ENCODE data around the gene EPC2. TPM values are rescaled to one million over a fixed set of nuclear protein-coding genes. Genes with fewer than 3 reads are reported as not detected.

EPC2 gene
- total RNA-seq, 1 experiment from 2014 or later: 19.6 TPM

DNA sequence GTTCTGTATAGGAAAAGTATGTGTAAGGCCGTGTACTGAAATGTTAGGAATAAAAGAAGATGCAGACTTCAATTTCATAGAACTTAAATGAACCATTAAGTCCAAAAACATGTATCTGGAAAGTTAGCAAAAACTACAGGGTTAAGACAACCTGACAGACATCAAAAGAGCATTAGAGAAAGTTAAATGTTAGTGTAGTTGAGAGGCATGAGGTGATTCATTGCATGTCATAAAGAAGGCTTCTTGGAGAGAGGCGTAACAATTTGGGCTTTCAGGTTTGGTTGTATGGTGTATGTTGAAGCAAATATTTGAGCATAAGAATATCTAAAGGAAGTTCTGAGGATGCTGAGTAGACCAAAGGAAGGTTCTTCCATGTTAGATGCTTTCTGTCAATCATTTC lies 6.3 kb downstream of the EPC2 start:
- H2AFZ ChIP-seq (ENCODE audit: low read depth, low read length, poor library complexity, severe bottlenecking): no peak overlapping the region
- CTCF ChIA-PET: no interaction called here
- no peak overlapping the region for H3K4me3 ChIP-seq (replicated peaks in 1 of 2; ENCODE audit: low read depth in 1 of 2, low read length in 2 of 2)
- peaks cover 16% of the 10 kb centered on the region; the same call in 1 of the 2 replicates for H4K20me1 ChIP-seq (ENCODE audit: insufficient read depth)
- TF ChIP-seq POLR2AphosphoS5 (IDR thresholded peaks at IDR 0.05; ENCODE audit: low read depth, low read length) (no peak), ELF1 (IDR thresholded peaks at IDR 0.05; ENCODE audit: borderline replicate concordance, low read depth) (no peak), EGR1 (IDR thresholded peaks at IDR 0.05; ENCODE audit: low read depth) (no peak), ZNF274 (IDR thresholded peaks at IDR 0.05; ENCODE audit: low read depth, low read length) (no peak)
- POLR2A ChIA-PET: no interaction called here
- peaks cover 99% of the 10 kb centered on the region for H3K79me2 ChIP-seq (ENCODE audit: insufficient read depth, low read length)
- DNase-seq (ENCODE audit: low read depth, low spot score) (no peak), ATAC-seq (no peak)
- no peaks in the 10 kb centered on the region for H3K36me3 ChIP-seq (ENCODE audit: control insufficient read depth in 1 of 2, insufficient read depth in 2 of 2, low read length in 2 of 2)
- H3K9ac ChIP-seq (ENCODE audit: low read length): no peak overlapping the region
- intact Hi-C loops (cut with micrococcal nuclease): no loop called here
- H3K9me2 ChIP-seq (ENCODE audit: insufficient read depth): no peaks in the 10 kb centered on the region
- H3K27ac ChIP-seq (ENCODE audit: low read depth, low read length): no peak overlapping the region
- BruUV-seq (replicated peaks): TSS peak; percentile 0
- H3K27me3 ChIP-seq (ENCODE audit: insufficient read depth, low read length): no peaks in the 10 kb centered on the region
- RAD21 ChIA-PET (ENCODE audit: low non-redundant PET in 1 of 2, low total read pairs in 2 of 2, uncharacterized antibody in 2 of 2, unreplicated experiment in 2 of 2): no interaction called here
- peaks cover 6 to 8% of the 10 kb centered on the region in 2 experiments; a peak in 3 of 4 replicates for H3K4me1 ChIP-seq (ENCODE audit: control insufficient read depth in 1 of 2, insufficient read depth in 2 of 2, low read length in 2 of 2)
- no peak overlapping the region for H3K4me2 ChIP-seq (ENCODE audit: low read length)
- no peaks in the 10 kb centered on the region for H3K9me3 ChIP-seq (ENCODE audit: control insufficient read depth in 1 of 2, insufficient read depth in 1 of 2, low read depth in 1 of 2, low read length in 2 of 2)

DNA sequence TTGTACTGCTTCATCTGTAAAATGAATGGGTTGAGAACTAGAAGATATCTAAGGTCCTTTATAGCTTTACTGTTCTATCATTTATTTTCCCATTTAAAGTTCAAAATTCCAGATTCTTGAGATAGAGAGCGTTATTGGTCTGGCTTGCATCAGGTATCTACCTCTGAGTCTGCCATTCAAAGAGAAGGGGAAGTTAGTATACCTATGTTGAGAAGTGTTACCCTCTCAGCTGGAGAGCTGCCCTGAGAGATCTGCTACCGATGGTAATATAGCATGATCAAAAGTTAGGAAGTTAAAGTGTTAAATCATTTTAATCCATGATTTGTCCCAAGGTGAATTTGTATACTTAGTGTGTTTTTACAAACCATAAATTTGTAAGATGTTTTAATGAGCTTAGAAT lies 7.4 kb downstream of the EPC2 start:
- TF ChIP-seq JUND (IDR thresholded peaks at IDR 0.05): no peak
- no peak for TF ChIP-seq TCF7L2 (IDR thresholded peaks at IDR 0.05; ENCODE audit: borderline replicate concordance, extremely low read depth, insufficient read depth, insufficient read length)
- TF ChIP-seq YY1 (IDR thresholded peaks at IDR 0.05; ENCODE audit: extremely low read depth, insufficient replicate concordance, low read depth, low read length): no peak
- TF ChIP-seq ZFX (IDR thresholded peaks at IDR 0.05): no peak
- no peak for TF ChIP-seq FOSL1 (IDR thresholded peaks at IDR 0.05; ENCODE audit: low read depth)
- no peak for TF ChIP-seq EGR1 (IDR thresholded peaks at IDR 0.05; ENCODE audit: low read depth)
- TF ChIP-seq CEBPB (IDR thresholded peaks at IDR 0.05; ENCODE audit: low read depth): no peak
- TF ChIP-seq POLR2A (IDR thresholded peaks at IDR 0.05; ENCODE audit: borderline replicate concordance, extremely low read depth, insufficient read depth, insufficient read length): no peak
- TF ChIP-seq ZNF274 (IDR thresholded peaks at IDR 0.05; ENCODE audit: low read depth, low read length): no peak
- Histone ChIP-seq H3K27me3 (ENCODE audit: insufficient read depth, low read length) (no peaks in the 10 kb centered on the region), H3K36me3 (ENCODE audit: control insufficient read depth in 1 of 2, insufficient read depth in 2 of 2, low read length in 2 of 2) (no peaks in the 10 kb centered on the region), H2AFZ (ENCODE audit: low read depth, low read length, poor library complexity, severe bottlenecking) (no peak overlapping the region), H3K27ac (ENCODE audit: low read depth, low read length) (no peak overlapping the region), H3K79me2 (ENCODE audit: insufficient read depth, low read length) (peaks cover 99% of the 10 kb centered on the region), H3K9me3 (ENCODE audit: control insufficient read depth in 1 of 2, insufficient read depth in 1 of 2, low read depth in 1 of 2, low read length in 2 of 2) (no peaks in the 10 kb centered on the region), H3K9ac (ENCODE audit: low read length) (no peak overlapping the region), H3K4me1 (ENCODE audit: control insufficient read depth in 1 of 2, insufficient read depth in 2 of 2, low read length in 2 of 2) (no peaks in the 10 kb centered on the region), H3K4me3 (replicated peaks in 1 of 2; ENCODE audit: low read depth in 1 of 2, low read length in 2 of 2) (no peak overlapping the region), H3K9me2 (ENCODE audit: insufficient read depth) (no peaks in the 10 kb centered on the region), H3K4me2 (ENCODE audit: low read length) (no peak overlapping the region), H4K20me1 (ENCODE audit: insufficient read depth) (peaks cover 18% of the 10 kb centered on the region; the same call in 1 of the 2 replicates)
- ChIA-PET CTCF (no interaction called here), POLR2A (no interaction called here), RAD21 (ENCODE audit: low non-redundant PET in 1 of 2, low total read pairs in 2 of 2, uncharacterized antibody in 2 of 2, unreplicated experiment in 2 of 2) (no interaction called here)
- no TSS peak for BruUV-seq (replicated peaks)
- no peak for ATAC-seq
- intact Hi-C loops (cut with micrococcal nuclease): no loop called here
- DNase-seq (ENCODE audit: low read depth, low spot score): no peak

Data from HCT116 (cell line).